Esophagus squamous epithelium (tissue), 5 donors: ENCODE data around the gene AGFG2. TPM values are rescaled to one million over a fixed set of nuclear protein-coding genes. Genes with fewer than 3 reads are reported as not detected.
"Not testable (repeated sequence)": the region's sequence is repeated elsewhere in the genome, so short reads cannot be mapped to it uniquely, and the experiment has no call there.

Source experiments
- DNase-seq: peaks from one replicate; lab custom pipeline; 2025; lab: John Stamatoyannopoulos, UW
- H3K27ac ChIP-seq, 4 donors: fragments of 200-600 bp; sonication (generic); one replicate each; pipeline ENCODE4 v1.5.1; 2016 to 2019; ENCODE audit warnings: mild to moderate bottlenecking in 1 of 4
- H3K27me3 ChIP-seq, 4 donors: fragments of 200-600 bp; sonication (generic); 1 replicate in 3 of 4; 2 replicates in 1 of 4; pipeline versions ENCODE4 v1.5.1 to v1.6.0; 2017 to 2021; ENCODE audit warnings: antibody characterized with exemption in 1 of 4
- H3K36me3 ChIP-seq, 3 donors: fragments of 200-600 bp; sonication (generic); one replicate each; pipeline ENCODE4 v1.5.1; 2016 to 2019
- H3K4me1 ChIP-seq, 3 donors: fragments of 200-600 bp; sonication (generic); one replicate each; pipeline ENCODE4 v1.5.1; 2017 to 2019
- H3K4me3 ChIP-seq, 4 donors: fragments of 200-600 bp; sonication (generic); 1 replicate in 3 of 4; 2 replicates in 1 of 4; pipeline ENCODE4 v1.5.1; 2016 to 2019; ENCODE audit warnings: mild to moderate bottlenecking in 2 of 4, moderate library complexity in 1 of 4
- H3K9me3 ChIP-seq, 3 donors: fragments of 200-600 bp; sonication (generic); one replicate each; pipeline ENCODE4 v1.5.1; 2016 to 2019
- POLR2A ChIP-seq, 4 donors: fragments of 450-650 bp; IDR thresholded peaks; one replicate each; pipeline ENCODE4 v1.6.1; 2017; ENCODE audit warnings: antibody characterized with exemption in 4 of 4, mild to moderate bottlenecking in 4 of 4, moderate library complexity in 3 of 4
- WGBS, 2 donors: methylation state at CpG; one replicate each; pipeline ENCODE4 v1.1.5; 2018; 5-methylcytosine and 5-hydroxymethylcytosine counted together
- intact Hi-C: fragments of 100-400 bp; cut with DNase I; formaldehyde crosslinking; loops from one replicate; pipeline ENCODE4 v1.15.0; 2022
- total RNA-seq, 4 donors: library from RNA; depleted of rRNA; stranded (reverse); fragments of >200 nt; gene quantifications; one replicate each; pipeline ENCODE4 v1.1.0, GENCODE V29; 2016
- TF ChIP-seq, protein P1 (sequence below), 6 experiments: fragments of 450-650 bp in 4 of 6; fragments of 200-600 bp in 2 of 6; sonication (generic) in 2 of 6; IDR thresholded peaks; one replicate each; pipeline ENCODE4 v1.5.1; 2016 to 2019; ENCODE audit warnings: antibody characterized with exemption in 6 of 6, mild to moderate bottlenecking in 4 of 6, moderate library complexity in 4 of 6
- donor health status: DM: yes; HTN: yes; CAD: no.

Gene AGFG2
- total RNA-seq, 4 donors from 2014 or later: 14.5 to 49.2 (median 26.6) TPM

- intact Hi-C loops: no loop called here
- H3K27me3 ChIP-seq: no peaks in the 10 kb centered on the region
- no peak for DNase-seq
- TF ChIP-seq POLR2A (IDR thresholded peaks at IDR 0.05): no peak
- TF ChIP-seq, protein P1, sequence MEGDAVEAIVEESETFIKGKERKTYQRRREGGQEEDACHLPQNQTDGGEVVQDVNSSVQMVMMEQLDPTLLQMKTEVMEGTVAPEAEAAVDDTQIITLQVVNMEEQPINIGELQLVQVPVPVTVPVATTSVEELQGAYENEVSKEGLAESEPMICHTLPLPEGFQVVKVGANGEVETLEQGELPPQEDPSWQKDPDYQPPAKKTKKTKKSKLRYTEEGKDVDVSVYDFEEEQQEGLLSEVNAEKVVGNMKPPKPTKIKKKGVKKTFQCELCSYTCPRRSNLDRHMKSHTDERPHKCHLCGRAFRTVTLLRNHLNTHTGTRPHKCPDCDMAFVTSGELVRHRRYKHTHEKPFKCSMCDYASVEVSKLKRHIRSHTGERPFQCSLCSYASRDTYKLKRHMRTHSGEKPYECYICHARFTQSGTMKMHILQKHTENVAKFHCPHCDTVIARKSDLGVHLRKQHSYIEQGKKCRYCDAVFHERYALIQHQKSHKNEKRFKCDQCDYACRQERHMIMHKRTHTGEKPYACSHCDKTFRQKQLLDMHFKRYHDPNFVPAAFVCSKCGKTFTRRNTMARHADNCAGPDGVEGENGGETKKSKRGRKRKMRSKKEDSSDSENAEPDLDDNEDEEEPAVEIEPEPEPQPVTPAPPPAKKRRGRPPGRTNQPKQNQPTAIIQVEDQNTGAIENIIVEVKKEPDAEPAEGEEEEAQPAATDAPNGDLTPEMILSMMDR (IDR thresholded peaks at IDR 0.05): no peak
- H3K27ac ChIP-seq: no peak overlapping the region
- H3K9me3 ChIP-seq: no peaks in the 10 kb centered on the region
- H3K36me3 ChIP-seq: no peaks in the 10 kb centered on the region
- H3K4me1 ChIP-seq: peaks cover 15 to 20% (median 16%) of the 10 kb centered on the region in 3 donors
- WGBS, 2 donors: 14 to 38% methylated on average over 1 of the region's 1 CpG
- no peak overlapping the region for H3K4me3 ChIP-seq
Measured at GRCh38 chr7:100520138-100520537, 18.9 kb upstream of the AGFG2 start.

DNA sequence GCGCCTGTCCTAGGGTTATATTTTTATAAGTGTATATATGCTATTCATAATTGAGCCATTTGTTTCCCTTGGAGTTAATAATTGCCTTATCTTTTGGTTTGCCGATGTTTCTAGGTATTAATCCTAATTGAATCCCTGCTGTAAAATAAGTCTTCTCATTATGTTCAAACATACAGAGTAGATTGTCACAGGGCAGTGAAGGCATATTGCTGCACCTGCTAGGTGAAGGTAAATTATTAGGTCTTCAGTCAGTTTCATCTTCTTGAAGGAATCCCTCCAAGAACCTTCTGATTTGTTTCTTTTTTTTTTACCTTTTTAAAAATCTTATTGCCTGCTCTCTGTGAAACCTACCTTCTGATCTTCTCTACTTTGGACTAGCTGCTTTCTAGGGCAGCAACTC lies 17.9 kb upstream of the AGFG2 start:
- Histone ChIP-seq H3K4me3 (no peak overlapping the region), H3K27me3 (no peaks in the 10 kb centered on the region), H3K9me3 (no peaks in the 10 kb centered on the region), H3K4me1 (peaks cover 8 to 11% (median 8%) of the 10 kb centered on the region in 3 donors), H3K36me3 (no peaks in the 10 kb centered on the region), H3K27ac (no peak overlapping the region)
- 85 to 95% methylated on average over 2 of the region's 2 CpGs for WGBS, 2 donors
- intact Hi-C loops: no loop called here
- TF ChIP-seq, protein P1 (IDR thresholded peaks at IDR 0.05): no peak
- TF ChIP-seq POLR2A (IDR thresholded peaks at IDR 0.05): no peak
- DNase-seq: no peak

DNA sequence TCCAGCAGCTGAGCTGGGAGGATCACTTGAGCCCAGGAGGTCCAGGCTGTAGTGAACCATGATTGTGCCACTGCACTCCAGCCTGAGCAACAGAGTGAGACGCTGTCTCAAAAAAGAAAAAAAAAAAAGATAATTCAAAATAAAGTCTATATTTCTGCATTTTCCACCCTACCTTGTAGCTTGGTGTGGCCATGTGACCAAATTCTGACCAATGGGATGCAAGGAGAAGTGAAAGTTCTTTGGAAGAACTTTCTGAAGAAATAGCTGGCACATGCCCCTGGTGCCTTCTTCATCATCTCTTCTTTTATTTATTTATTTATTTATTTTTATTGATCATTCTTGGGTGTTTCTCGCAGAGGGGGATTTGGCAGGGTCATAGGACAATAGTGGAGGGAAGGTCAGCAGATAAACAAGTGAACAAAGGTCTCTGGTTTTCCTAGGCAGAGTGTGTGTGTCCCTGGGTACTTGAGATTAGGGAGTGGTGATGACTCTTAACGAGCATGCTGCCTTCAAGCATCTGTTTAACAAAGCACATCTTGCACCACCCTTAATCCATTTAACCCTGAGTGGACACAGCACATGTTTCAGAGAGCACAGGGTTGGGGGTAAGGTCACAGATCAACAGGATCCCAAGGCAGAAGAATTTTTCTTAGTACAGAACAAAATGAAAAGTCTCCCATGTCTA lies 17.0 kb upstream of the AGFG2 start:
- H3K27me3 ChIP-seq, H3K9me3 ChIP-seq, H3K4me3 ChIP-seq, intact Hi-C loops, DNase-seq, H3K36me3 ChIP-seq, H3K4me1 ChIP-seq, H3K27ac ChIP-seq: not testable (repeated sequence)
- WGBS, 2 donors: 71 to 74% methylated on average over 2 of the region's 3 CpGs

GRCh38 chr7:100523192-100523591 lies 15.8 kb upstream of the AGFG2 start:
- H3K4me1 ChIP-seq, intact Hi-C loops, H3K27ac ChIP-seq, H3K4me3 ChIP-seq, H3K9me3 ChIP-seq, H3K36me3 ChIP-seq, H3K27me3 ChIP-seq, DNase-seq: not testable (repeated sequence)
- WGBS, 2 donors: no CpG with 5 or more reads among the region's 34 CpGs

DNA sequence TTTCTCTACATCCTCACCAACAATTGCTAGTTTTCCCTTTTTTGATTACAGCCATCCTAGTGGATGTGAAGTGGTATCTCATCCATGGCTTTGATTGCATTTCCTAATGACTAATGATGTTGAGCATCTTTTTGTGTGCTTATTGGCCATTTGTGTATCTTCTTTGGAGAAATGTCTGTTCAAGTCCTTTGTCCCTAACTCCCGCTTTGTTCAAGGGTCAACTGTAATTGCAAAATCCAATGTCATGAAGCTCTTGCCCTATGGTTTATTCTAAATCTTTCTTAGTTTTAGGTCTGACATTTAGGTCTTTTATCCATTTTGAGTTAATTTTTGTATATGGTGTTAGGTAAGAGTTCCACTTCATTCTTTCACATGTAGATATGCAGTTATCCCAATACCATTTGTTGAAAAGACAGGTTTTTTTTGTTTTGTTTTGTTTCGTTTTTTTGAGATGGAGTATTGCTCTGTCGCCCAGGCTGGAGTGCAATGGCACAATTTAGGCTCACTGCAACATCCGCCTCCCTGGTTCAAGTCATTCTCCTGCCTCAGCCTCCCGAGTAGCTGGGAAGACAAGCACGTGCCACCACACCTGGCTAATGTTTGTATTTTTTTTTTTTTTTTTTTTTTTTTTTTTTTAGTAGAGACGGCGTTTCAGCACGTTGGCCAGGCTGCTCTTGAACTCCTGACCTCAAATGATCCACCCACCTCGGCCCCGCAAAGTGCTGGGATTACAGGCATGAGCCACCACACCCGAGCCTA lies 10.7 kb upstream of the AGFG2 start:
- intact Hi-C loops: not testable (repeated sequence)
- WGBS, 2 donors: 66 to 78% methylated on average over 9 to 12 of the region's 12 CpGs

GRCh38 chr7:100532165-100533022 lies 6.6 kb upstream of the AGFG2 start:
- TF ChIP-seq, protein P1 (IDR thresholded peaks at IDR 0.05): no peak
- TF ChIP-seq POLR2A (IDR thresholded peaks at IDR 0.05): no peak
- Histone ChIP-seq H3K27me3 (peaks cover 0 to 6% (median 0%) of the 10 kb centered on the region in 4 donors), H3K9me3 (no peaks in the 10 kb centered on the region), H3K4me1 (no peaks in the 10 kb centered on the region), H3K4me3 (no peak overlapping the region), H3K36me3 (no peaks in the 10 kb centered on the region), H3K27ac (no peak overlapping the region)
- no peak for DNase-seq
- intact Hi-C loops: no loop called here
- WGBS, 2 donors: 77 to 86% methylated on average over 12 to 13 of the region's 14 CpGs

More for the DNA sequence above, 10.7 kb upstream of the AGFG2 start:
- H3K4me3 ChIP-seq, H3K36me3 ChIP-seq, H3K9me3 ChIP-seq, H3K27me3 ChIP-seq, H3K4me1 ChIP-seq, H3K27ac ChIP-seq, DNase-seq: not testable (repeated sequence)

- H3K9me3 ChIP-seq, intact Hi-C loops, H3K4me3 ChIP-seq, H3K36me3 ChIP-seq, DNase-seq, H3K27ac ChIP-seq, H3K27me3 ChIP-seq: not testable (repeated sequence)
- WGBS, 2 donors: 90 to 91% methylated on average over 8 to 9 of the region's 9 CpGs
- H3K4me1 ChIP-seq: peaks cover 6 to 26% (median 11%) of the 10 kb centered on the region in 3 donors
Measured at GRCh38 chr7:100535982-100536381, 3.0 kb upstream of the AGFG2 start.

DNA sequence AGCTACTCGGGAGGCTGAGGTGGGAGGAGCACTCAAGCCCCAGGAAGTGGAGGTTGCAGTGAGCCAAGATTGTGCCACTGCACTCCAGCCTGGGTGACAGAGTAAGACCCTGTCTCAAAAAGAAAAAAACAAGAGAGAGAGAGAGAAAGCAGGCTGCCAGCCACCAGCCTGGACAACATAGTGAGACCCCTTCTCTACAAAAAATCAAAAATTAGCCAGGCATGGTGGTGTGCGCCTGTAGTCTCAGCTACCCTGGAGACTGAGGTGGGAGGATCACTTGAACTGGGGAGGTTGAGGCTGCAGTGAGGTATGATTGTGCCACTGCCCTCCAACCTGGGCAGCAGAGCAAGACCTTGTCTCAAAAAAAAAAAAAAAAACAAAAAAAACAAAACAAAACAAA lies 2.3 kb upstream of the AGFG2 start:
- H3K36me3 ChIP-seq, intact Hi-C loops, H3K27me3 ChIP-seq, DNase-seq, H3K4me3 ChIP-seq, H3K9me3 ChIP-seq, H3K27ac ChIP-seq: not testable (repeated sequence)
- peaks cover 6 to 33% (median 11%) of the 10 kb centered on the region in 3 donors for H3K4me1 ChIP-seq
- 79 to 100% methylated on average over 1 to 2 of the region's 2 CpGs for WGBS, 2 donors
